ENCODE data around the gene STING1.
A peak's percentile ranks its signal among the peaks of the same experiment; 100 is the strongest.
"Not testable (repeated sequence)": the region's sequence is repeated elsewhere in the genome, so short reads cannot be mapped to it uniquely, and the experiment has no call there.

STING1 gene

GRCh38 chr5:139461176-139461575 lies 21.4 kb downstream of the STING1 start:
- DNase-seq, result no peak

DNA sequence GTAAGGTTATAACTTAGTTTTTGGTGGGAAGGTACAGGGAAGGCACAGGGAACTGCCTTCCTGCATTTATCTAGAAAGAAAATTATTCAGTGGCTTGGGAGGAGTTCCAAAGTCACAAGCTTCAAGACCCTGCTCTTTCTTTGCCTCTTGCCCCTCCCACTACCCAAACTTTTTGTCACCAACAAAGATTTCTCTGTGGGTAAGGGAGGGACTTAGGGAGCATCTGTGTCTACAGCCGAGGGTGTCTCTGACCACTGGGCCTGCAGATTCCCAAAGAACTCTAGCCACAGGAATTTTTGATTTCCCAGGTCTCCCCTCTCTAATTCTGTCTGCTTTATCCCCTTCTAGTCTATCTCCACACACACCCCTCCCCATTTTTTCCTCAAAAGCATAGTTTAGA lies 22.1 kb downstream of the STING1 start:
- DNase-seq, result no peak

DNA sequence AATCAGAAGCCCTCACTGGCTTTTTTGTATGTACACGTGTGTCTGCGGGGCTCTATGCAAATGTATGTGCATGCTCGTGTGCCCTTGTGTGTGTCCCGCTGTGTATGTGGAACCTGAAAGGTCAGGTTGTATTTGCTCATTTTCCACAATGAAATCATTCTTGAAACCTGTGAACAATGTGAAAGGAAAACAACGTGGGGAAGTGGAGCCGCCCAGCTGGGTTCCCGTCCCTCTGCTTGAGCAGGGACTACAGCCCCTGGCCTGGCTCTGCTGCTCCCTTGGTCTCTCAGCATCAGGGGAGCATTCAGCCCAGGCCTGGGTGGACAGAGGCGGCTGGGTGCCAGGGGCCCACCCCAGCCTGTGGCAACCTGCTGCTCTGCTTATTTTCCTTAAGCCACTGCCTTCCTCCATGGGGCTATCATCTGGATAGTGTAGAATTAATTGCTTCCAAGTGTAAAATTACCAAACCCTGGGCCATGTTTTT lies 23.1 kb downstream of the STING1 start:
- DNase-seq, result no peak

GRCh38 chr5:139458580-139459407 lies 23.8 kb downstream of the STING1 start:
- peak; percentile 88 for DNase-seq

- no peak for DNase-seq
Measured at GRCh38 chr5:139457653-139458306, 24.8 kb downstream of the STING1 start.

- no peak for DNase-seq
Measured at GRCh38 chr5:139457241-139457640, 25.3 kb downstream of the STING1 start.

GRCh38 chr5:139456776-139457175 lies 25.8 kb downstream of the STING1 start:
- no peak for DNase-seq

GRCh38 chr5:139454568-139455290 lies 27.8 kb downstream of the STING1 start:
- no peak for DNase-seq

DNA sequence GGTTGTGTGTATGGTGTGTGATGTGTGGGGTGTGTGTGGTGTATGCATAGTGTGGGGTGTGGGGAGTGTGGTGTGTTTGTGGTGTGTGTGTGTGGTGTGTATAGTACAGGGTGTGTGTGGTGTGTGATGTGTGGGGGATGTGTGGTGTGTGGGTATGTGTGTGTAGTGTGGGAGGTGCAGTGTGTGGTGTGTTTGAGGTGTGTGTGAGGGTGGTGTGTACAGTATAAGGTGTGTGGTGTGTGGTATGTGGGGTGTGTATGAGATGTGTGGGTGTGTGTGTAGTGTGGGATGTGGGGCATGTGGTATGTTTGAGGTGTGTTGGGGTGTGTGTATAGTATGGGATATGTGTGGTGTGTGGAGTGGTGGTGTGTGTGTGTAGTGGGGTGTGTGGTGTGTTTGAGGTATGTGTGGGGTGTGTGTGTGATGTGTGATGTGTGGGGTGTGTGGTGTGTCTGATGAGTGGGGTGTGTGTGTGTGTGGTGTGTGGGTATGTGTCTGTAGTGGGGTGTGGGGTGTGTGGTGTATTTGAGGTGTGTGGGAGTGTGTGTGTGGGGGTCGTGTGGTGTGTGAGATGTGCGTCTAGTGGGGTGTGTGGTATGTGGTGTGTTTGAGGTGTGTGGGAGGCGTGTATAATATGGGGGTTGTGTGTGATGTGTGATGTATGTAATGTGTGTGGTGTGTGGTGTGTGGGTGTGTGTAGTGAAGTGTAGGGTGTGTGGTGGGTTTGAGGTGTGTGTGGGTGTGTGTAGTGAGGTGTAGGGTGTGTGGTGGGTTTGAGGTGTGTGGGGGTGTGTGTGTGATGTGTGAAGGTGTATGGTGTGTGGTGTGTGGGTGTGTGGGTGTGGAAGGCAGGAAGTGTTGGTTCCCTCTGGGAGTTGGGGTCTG lies 28.6 kb downstream of the STING1 start:
- DNase-seq, result no peak

GRCh38 chr5:139451878-139452660 lies 30.5 kb downstream of the STING1 start:
- DNase-seq, result no peak

- DNase-seq, result no peak
Measured at GRCh38 chr5:139451176-139451575, 31.4 kb downstream of the STING1 start.

DNA sequence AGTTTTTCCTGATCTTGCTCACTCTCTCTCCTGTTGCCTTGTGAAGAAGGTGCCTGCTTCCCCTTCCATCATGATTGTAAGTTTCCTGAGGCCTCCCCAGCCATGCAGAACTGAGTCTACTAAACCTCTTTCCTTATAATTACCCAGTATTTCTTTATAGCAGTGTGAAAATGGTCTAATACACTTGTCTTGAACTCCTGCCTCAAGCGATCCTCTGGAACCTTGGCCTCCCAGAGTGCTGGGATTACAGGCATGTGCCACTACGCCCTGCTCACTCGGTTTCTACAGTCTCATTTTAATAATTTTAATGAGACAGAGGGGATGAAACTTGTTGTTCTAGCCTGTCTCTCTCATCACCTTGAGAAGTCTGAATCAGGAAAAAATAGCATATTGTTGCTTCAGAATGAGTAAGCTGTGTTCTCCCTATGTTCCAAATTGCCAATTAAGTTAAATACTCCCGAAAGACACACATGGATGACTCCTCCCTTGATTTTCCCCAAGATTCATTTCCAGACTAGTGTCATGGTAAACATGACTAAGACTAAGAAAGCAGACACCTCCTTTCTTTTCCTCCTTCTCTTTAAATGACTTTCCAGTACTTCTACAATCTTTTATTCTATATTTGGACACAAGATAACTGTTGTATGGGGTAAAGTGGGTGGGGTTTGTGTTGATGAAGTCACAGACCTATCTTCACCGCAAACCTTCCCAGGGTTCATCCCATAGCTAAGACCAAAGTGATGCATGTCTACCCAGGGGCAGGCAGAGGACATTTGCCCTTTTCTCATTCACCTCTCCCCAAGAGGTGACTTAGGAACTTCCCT lies 35.4 kb downstream of the STING1 start:
- peak; percentile 83 for DNase-seq

DNA sequence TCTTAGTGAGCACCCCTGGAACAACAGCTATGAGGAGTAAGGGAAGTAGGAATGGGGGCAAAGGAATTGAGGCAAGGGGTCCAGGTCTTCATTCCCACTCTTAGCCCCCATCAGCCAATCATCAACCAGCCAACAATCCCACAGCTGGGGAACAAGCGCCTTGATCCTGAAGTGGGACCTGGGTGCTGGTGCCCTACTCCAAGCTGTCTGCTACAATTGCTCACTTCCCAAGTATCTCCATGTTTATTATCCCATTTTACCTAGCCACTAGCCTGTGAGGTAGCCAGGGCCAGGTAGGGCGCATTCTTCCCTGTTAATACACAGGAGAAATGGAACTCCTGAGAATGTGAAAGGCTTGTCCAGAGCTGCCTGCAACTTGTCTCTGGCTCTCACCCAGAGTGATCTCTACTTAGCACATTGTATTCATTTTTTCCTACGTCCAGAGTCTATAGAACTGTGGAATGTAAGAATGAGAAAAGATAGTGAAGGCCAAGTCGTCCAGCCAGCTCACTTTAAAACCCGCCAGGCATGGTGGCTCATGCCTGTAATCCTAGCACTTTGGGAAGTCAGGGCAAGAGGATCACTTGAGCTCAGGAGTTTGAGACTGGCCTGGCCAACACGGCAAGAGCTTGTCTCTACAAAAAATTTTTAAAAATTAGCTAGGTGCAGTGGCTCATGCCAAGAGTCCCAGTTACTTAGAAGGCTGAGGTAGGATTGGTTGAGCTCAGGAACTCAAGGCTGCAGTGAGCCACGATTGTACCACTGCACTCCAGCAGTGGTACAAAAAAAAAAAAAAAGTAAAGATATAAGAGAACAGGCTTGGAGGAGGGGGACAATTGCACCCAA lies 37.0 kb downstream of the STING1 start:
- DNase-seq, result peak; percentile 85

DNA sequence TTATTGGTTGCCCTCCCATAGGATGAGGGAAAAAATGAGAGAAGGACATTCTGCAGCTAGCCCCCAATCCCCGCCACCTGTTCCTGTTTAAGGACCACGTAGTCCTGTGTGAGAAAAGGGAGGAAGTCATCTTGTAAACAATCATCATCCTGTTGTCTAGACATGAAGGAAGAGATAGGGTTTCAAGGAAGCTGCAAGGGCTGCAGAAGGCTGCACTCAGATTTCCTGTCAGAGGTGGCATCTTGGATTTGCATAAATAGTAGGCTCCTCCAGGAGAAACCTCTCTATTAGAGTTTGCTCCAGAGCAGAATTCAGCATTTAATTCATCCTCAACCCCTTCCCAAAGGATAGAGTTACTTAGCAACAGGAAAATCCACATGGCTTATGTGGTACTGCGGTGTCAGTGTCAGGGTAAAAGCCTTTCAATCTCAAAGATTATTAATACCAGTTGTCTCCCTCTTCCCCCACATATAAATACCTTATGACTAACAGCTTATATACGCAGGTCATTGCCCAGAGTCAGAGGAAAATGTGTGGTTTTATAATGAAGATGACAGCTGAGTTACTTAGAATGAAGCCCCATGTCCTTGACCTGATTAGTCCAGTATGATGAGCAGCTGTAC lies 38.6 kb downstream of the STING1 start:
- peak; percentile 95 for DNase-seq

GRCh38 chr5:139440416-139440815 lies 42.1 kb downstream of the STING1 start:
- DNase-seq, result not testable (repeated sequence)

DNA sequence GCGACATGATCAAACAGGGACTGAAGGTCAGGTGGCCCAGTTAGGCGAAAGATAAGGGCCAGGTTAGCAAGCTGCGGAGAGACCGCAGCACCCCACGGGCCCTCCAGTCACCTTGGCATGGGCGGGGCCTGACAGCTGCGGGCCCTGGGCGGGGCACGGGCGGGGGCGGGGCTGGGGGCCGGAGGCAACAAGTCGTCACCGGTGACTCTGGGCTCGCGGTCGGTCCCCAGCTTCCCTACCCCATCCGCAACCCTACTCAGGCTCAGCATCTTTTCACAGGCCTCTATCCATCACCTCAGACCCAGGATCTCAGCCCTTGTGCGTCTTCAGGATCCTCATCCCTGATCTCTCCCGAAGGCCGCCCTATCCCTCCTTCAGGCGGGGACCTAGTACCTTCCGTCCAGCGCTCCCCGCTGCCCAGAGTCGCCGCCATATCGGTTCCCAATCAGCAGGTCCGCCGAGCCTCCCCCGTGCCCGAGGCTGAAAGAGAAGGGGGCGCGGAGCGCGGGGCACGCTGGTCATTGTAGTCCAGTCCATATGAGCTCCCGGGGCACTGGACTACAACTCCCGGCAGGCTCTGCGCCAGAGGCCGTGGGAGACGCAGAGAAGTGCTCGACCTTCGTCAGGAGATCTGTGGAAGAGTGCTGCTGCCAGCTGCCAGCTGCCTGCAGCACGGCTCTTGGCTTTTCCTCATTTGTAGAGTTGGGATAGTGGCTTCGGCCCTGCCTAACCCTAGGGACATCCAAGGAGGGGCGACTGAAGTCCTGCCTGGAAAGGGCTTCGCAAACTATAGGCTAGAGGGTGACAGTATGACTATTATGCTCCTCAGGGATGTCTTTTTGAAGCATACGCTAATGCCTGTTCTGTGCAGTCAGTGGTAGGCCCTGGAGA lies 43.3 kb downstream of the STING1 start, which contains the start of gene DNAJC18:
Gene DNAJC18, minus strand, starts transcription at position 513 of the 891 bp plus-strand sequence. Its CDS starts 80 bp downstream, at position 433.
- peak; percentile 89 for DNase-seq

DNA sequence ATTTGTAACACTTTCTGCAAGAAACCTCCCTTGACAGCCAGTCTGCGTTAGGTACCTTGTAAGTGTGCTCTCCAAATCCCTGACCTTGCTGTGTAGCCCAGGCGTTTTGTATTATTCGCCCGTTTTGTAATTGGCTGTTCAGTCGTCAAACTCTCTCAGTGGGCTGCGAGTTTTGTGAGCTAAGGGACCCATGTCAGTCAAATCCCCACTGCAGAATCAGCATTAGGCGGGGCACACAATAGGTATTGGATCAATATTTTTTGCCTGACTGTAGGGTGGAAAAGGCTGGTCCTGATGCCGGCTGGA lies 43.9 kb downstream of the STING1 start:
- DNase-seq, result no peak

DNA sequence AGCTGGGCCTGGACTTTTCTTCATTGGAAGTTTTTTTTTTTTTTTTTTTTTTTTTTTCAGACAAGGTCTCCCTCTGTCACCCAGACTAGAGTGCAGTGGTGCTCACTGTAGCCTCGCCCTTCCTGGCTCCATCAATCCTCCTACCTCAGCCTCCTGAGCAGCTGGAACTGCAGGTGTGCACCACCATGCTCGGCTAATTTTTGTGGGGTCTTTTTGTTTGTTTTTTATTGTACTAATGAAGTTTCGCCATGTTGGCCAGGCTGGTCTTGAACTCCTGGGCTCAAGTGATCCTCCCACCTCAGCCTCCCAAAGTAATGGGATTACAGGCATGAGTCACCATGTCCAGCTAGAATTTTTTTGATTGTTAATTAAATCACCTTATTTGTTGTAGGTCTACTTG lies 46.9 kb downstream of the STING1 start:
- no peak for DNase-seq
